ENCODE measurements around the gene TMEM100.

Gene TMEM100

GRCh38 chr17:55743103-55743679, 20.5 kb upstream of the TMEM100 start:
- no peak for DNase-seq

- DNase-seq, result no peak
These were observed 19.8 kb upstream of the TMEM100 start for GRCh38 chr17:55742272-55743102.

GRCh38 chr17:55741356-55741700, 18.7 kb upstream of the TMEM100 start:
- no peak for DNase-seq

- DNase-seq, result no peak
These were observed 18.1 kb upstream of the TMEM100 start for GRCh38 chr17:55740511-55741355.

- DNase-seq, result no peak
These were observed 15.4 kb upstream of the TMEM100 start for GRCh38 chr17:55737976-55738501.

- DNase-seq, result peak; percentile 39
These were observed 13.2 kb upstream of the TMEM100 start for GRCh38 chr17:55735731-55736405.

- no peak for DNase-seq
These were observed 11.6 kb upstream of the TMEM100 start for GRCh38 chr17:55734128-55734781.

- DNase-seq, result no peak
These were observed 9.1 kb upstream of the TMEM100 start for GRCh38 chr17:55731586-55732250.

- DNase-seq, result no peak
These were observed 8.1 kb upstream of the TMEM100 start for GRCh38 chr17:55730808-55731207.

GRCh38 chr17:55730380-55730779, 7.7 kb upstream of the TMEM100 start:
- DNase-seq, result no peak

GRCh38 chr17:55729484-55729883, 6.8 kb upstream of the TMEM100 start:
- no peak for DNase-seq

GRCh38 chr17:55728833-55729232, 6.2 kb upstream of the TMEM100 start:
- DNase-seq, result no peak

GRCh38 chr17:55728361-55728760, 5.7 kb upstream of the TMEM100 start:
- no peak for DNase-seq

- DNase-seq, result no peak
These were observed 5.3 kb upstream of the TMEM100 start for GRCh38 chr17:55727920-55728319.

- no peak for DNase-seq
These were observed 4.6 kb upstream of the TMEM100 start for GRCh38 chr17:55727275-55727674.

GRCh38 chr17:55726440-55726839, 3.8 kb upstream of the TMEM100 start:
- DNase-seq, result no peak

- no peak for DNase-seq
These were observed 804 bp upstream of the TMEM100 start for GRCh38 chr17:55723488-55723848.

GRCh38 chr17:55722016-55722736, 488 bp downstream of the TMEM100 start:
- no peak for DNase-seq

- no peak for DNase-seq
These were observed 1.5 kb downstream of the TMEM100 start for GRCh38 chr17:55720919-55721836.
